Mammary epithelial cell (primary cell): ENCODE measurements around the gene HDGFL3.
A peak's percentile ranks its signal among the peaks of the same experiment; 100 is the strongest.

ENCODE experiments used
- CTCF ChIP-seq, 2 donors: IDR thresholded peaks in 1 of 2; conservative IDR thresholded peaks in 1 of 2; 2 replicates each; pipeline ENCODE4 v1.5.1; 2011 to 2012; ENCODE audit warnings: inconsistent platforms in 2 of 2, low read length in 2 of 2, mild to moderate bottlenecking in 2 of 2, control low read depth in 1 of 2, low read depth in 1 of 2; ENCODE audit not compliant: insufficient read depth in 1 of 2; ENCODE audit errors: extremely low read depth in 1 of 2
- EZH2 ChIP-seq: IDR thresholded peaks from 2 replicates; pipeline ENCODE4 v1.6.1; 2012; ENCODE audit warnings: low read length, inconsistent platforms, borderline replicate concordance

GRCh38 chr15:83248151-83249029, 40.8 kb upstream of the HDGFL3 start:
- TF ChIP-seq CTCF (conservative IDR thresholded peaks at IDR 0.05 in 1 of 2, IDR thresholded peaks at IDR 0.05 in 1 of 2; ENCODE audit: extremely low read depth in 1 of 2, insufficient read depth in 1 of 2, low read depth in 1 of 2, low read length in 2 of 2): peak; percentile 81 to 87
- no peak for TF ChIP-seq EZH2
